Measurements from ENCODE around the gene PARP6. TPM values are rescaled to one million over a fixed set of nuclear protein-coding genes. Genes with fewer than 3 reads are reported as not detected.
"Not testable (repeated sequence)": the region's sequence is repeated elsewhere in the genome, so short reads cannot be mapped to it uniquely, and the experiment has no call there.

Gene PARP6
- polyA plus RNA-seq, 1 donor (not counting 4 experiments of a cell fraction or from before 2014, with no cell fraction given) = 51.0 TPM

- Histone ChIP-seq H3K9me3 (ENCODE audit: control insufficient read depth, low read depth, low read length) (no peaks in the 10 kb centered on the region), H3K4me1 (ENCODE audit: control insufficient read depth, extremely low read depth, insufficient read depth, low read length) (peaks cover 8% of the 10 kb centered on the region), H3K36me3 (ENCODE audit: control insufficient read depth in 2 of 2, extremely low read depth in 1 of 2, insufficient read depth in 2 of 2, low read length in 2 of 2) (no peaks in the 10 kb centered on the region), H3K27ac (ENCODE audit: control insufficient read depth, insufficient read depth, low read length) (no peak overlapping the region), H4K20me1 (ENCODE audit: control insufficient read depth, extremely low read depth, insufficient read depth, low read length) (no peaks in the 10 kb centered on the region), H2AFZ (ENCODE audit: control insufficient read depth, low read length) (no peak overlapping the region), H3K79me2 (ENCODE audit: control insufficient read depth, insufficient read depth, low read length) (peaks cover 3% of the 10 kb centered on the region), H3K9ac (ENCODE audit: control insufficient read depth, extremely low read depth, insufficient read depth, low read length) (no peak overlapping the region), H3K9me1 (ENCODE audit: control insufficient read depth, extremely low read depth, insufficient read depth, low read length) (no peaks in the 10 kb centered on the region), H3K4me3 (ENCODE audit: control insufficient read depth in 2 of 3, extremely low read depth in 1 of 3, insufficient read depth in 2 of 3, low read depth in 1 of 3, low read length in 3 of 3) (no peak overlapping the region), H3K4me2 (ENCODE audit: control insufficient read depth, extremely low read depth, insufficient read depth, low read depth, low read length) (no peak overlapping the region), H3K27me3 (ENCODE audit: control insufficient read depth, extremely low read depth, insufficient read depth, low read length) (no peaks in the 10 kb centered on the region)
- FAIRE-seq (no peak), DNase-seq (ENCODE audit: low read depth, low spot score) (no peak)
- dilution Hi-C loops (cut with MboI; ENCODE audit: extremely low pct_ligation_motif_present, low sequenced_read_pairs) = no loop called here
- TF ChIP-seq EZH2 (IDR thresholded peaks at IDR 0.05; ENCODE audit: low read length) (no peak), CTCF (optimal IDR thresholded peaks at IDR 0.05 in 1 of 3, IDR thresholded peaks at IDR 0.05 in 1 of 3, conservative IDR thresholded peaks at IDR 0.05 in 1 of 3; ENCODE audit: extremely low read depth in 1 of 3, insufficient read depth in 2 of 3, low read length in 3 of 3) (no peak)
These were observed 4.0 kb upstream of the PARP6 start for GRCh38 chr15:72276326-72276700.

DNA sequence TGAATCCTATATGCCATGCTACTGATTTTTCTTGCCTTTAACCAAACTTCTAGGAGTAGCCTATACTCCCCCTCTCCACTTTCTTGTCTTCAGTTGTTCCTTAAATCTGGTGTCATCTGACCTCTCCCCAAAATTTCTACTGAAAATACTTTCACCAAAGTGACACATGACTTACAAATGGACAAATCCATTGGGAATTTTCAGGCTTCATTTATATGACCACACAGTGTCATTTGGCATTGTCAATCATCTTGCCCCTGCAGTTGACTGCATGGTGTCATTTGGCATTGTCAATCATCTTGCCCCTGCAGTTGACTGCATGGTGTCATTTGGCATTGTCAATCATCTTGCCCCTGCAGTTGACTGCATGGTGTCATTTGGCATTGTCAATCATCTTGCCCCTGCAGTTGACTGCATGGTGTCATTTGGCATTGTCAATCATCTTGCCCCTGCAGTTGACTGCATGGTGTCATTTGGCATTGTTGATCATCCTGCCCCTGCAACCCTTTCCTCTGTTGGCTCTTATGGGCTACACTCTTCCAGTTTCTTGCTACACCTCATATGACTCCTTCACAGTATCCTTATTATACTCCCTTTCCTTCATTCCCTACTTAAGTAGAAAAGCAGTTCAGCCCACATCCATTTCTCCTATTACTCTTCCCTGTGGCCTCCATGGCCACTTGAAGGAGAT is 3.4 kb upstream of the PARP6 start:
- H3K27me3 ChIP-seq (ENCODE audit: control insufficient read depth, extremely low read depth, insufficient read depth, low read length); H3K9ac ChIP-seq (ENCODE audit: control insufficient read depth, extremely low read depth, insufficient read depth, low read length); H3K9me1 ChIP-seq (ENCODE audit: control insufficient read depth, extremely low read depth, insufficient read depth, low read length); H3K36me3 ChIP-seq (ENCODE audit: control insufficient read depth in 2 of 2, extremely low read depth in 1 of 2, insufficient read depth in 2 of 2, low read length in 2 of 2); H3K4me3 ChIP-seq (ENCODE audit: control insufficient read depth in 2 of 3, extremely low read depth in 1 of 3, insufficient read depth in 2 of 3, low read depth in 1 of 3, low read length in 3 of 3); H3K79me2 ChIP-seq (ENCODE audit: control insufficient read depth, insufficient read depth, low read length); H3K27ac ChIP-seq (ENCODE audit: control insufficient read depth, insufficient read depth, low read length); dilution Hi-C loops (cut with MboI; ENCODE audit: extremely low pct_ligation_motif_present, low sequenced_read_pairs); H2AFZ ChIP-seq (ENCODE audit: control insufficient read depth, low read length); H3K4me2 ChIP-seq (ENCODE audit: control insufficient read depth, extremely low read depth, insufficient read depth, low read depth, low read length); DNase-seq (ENCODE audit: low read depth, low spot score); H4K20me1 ChIP-seq (ENCODE audit: control insufficient read depth, extremely low read depth, insufficient read depth, low read length); FAIRE-seq; H3K9me3 ChIP-seq (ENCODE audit: control insufficient read depth, low read depth, low read length): not testable (repeated sequence)
- peaks cover 12% of the 10 kb centered on the region for H3K4me1 ChIP-seq (ENCODE audit: control insufficient read depth, extremely low read depth, insufficient read depth, low read length)

DNA sequence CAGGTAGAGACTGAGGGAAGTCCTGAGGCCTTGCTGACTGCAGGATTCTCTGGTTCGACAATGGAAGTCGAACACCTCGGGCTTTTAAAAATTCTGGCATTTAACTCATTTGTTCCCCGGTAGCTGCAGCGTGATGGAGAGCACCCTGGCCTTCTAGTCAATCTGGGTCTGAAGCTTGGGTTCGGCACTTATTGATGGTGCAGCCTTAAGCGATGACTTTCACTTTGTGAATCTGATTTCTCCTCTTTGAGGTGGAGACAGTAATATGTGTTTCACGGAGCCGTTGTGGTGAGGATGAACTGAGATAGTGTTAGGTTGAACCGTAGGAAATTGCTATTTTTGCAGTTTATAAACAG is 621 bp upstream of the PARP6 start:
- dilution Hi-C loops (cut with MboI; ENCODE audit: extremely low pct_ligation_motif_present, low sequenced_read_pairs) = no loop called here
- H3K9me1 ChIP-seq (ENCODE audit: control insufficient read depth, extremely low read depth, insufficient read depth, low read length) = no peaks in the 10 kb centered on the region
- H3K27ac ChIP-seq (ENCODE audit: control insufficient read depth, insufficient read depth, low read length) = peak overlapping the region; percentile 51
- H3K4me1 ChIP-seq (ENCODE audit: control insufficient read depth, extremely low read depth, insufficient read depth, low read length) = peaks cover 12% of the 10 kb centered on the region
- peaks cover 2 to 18% of the 10 kb centered on the region in 2 experiments for H3K36me3 ChIP-seq (ENCODE audit: control insufficient read depth in 2 of 2, extremely low read depth in 1 of 2, insufficient read depth in 2 of 2, low read length in 2 of 2)
- peak overlapping the region; percentile 94 for H3K4me2 ChIP-seq (ENCODE audit: control insufficient read depth, extremely low read depth, insufficient read depth, low read depth, low read length)
- H4K20me1 ChIP-seq (ENCODE audit: control insufficient read depth, extremely low read depth, insufficient read depth, low read length) = no peaks in the 10 kb centered on the region
- H3K79me2 ChIP-seq (ENCODE audit: control insufficient read depth, insufficient read depth, low read length) = peaks cover 15% of the 10 kb centered on the region
- peak overlapping the region; percentile 84 for H2AFZ ChIP-seq (ENCODE audit: control insufficient read depth, low read length)
- DNase-seq (ENCODE audit: low read depth, low spot score) (no peak), FAIRE-seq (peak; percentile 17)
- H3K4me3 ChIP-seq (ENCODE audit: control insufficient read depth in 2 of 3, extremely low read depth in 1 of 3, insufficient read depth in 2 of 3, low read depth in 1 of 3, low read length in 3 of 3) = peak overlapping the region; percentile 72 to 83 (median 78)
- H3K27me3 ChIP-seq (ENCODE audit: control insufficient read depth, extremely low read depth, insufficient read depth, low read length) = no peaks in the 10 kb centered on the region
- peak overlapping the region; percentile 83 for H3K9ac ChIP-seq (ENCODE audit: control insufficient read depth, extremely low read depth, insufficient read depth, low read length)
- no peaks in the 10 kb centered on the region for H3K9me3 ChIP-seq (ENCODE audit: control insufficient read depth, low read depth, low read length)
- TF ChIP-seq CTCF (optimal IDR thresholded peaks at IDR 0.05 in 1 of 3, IDR thresholded peaks at IDR 0.05 in 1 of 3, conservative IDR thresholded peaks at IDR 0.05 in 1 of 3; ENCODE audit: extremely low read depth in 1 of 3, insufficient read depth in 2 of 3, low read length in 3 of 3) (no peak), EZH2 (IDR thresholded peaks at IDR 0.05; ENCODE audit: low read length) (no peak)

All from keratinocyte (primary cell).